GM21619 (cell line): Measurements from ENCODE around the gene MRAS.

ENCODE experiments used
- ATAC-seq: cut with Tn5 transposase; IDR thresholded peaks from one replicate; pipeline ENCODE4 v1.9.1; 2021; ENCODE audit not compliant: unreplicated experiment

The MRAS gene

DNA sequence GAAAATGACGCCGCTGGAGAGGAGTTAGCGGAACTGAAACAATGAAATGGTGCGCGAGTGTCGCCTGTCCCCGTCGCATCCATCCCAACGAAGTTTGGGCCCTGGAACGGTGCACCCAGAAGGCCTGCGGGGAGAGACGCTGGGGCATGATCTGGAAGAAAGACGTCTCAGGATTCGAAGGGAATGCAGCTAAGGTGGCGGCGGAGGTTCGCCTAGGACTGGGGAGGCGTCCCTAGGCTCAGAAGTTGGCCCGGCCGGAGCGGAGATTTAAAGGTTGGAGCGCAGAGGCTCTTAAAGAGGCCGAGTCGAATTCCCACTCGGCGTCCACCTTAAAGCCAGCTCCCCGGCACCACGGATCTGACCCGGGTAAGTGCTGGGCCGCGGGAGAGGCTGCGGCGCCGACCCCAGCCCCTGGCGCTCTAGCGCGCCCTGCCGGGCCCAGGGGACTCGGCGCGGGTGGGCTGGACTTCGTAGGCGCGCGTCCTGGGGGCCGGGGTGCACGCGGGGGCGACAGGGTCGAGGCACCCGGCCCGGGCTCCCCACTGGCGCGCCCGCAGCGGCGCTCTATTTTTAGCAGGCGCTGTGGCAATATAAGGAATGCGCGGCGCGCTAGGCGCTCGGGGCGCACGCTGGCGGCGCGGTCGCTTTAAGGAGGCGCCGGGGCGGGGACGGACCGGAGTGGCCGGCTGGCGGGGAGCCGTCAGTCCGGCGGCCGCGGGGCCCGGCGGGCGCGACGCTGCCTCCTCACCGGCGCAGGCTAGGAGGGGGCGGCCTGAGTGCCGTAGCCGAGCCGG lies at the start of gene MRAS:
Gene MRAS (plus strand): TSS at position 620 of the 794 bp plus-strand sequence. CDS start 24,305 bp downstream, outside the sequence.
- no peak for ATAC-seq

DNA sequence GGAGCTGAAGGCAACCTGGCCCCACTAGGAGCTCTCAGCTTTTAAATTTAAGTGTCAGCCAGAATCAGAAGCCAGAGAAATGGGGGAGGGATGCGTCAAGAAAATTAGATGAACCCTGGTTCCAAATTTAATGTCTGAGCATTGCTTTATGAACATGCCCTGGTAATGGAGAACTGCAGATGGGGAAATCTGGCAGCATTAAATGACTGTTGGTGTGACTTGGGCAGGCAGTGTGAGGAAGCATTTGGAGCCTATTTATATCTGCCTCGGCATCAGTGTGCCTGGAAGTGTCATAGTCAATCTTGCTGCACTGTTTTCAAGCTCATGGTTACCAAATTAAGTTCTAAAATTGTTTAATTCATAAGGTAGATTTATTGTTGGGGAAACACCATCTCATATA lies 47.7 kb upstream of the MRAS start:
- ATAC-seq = no peak

DNA sequence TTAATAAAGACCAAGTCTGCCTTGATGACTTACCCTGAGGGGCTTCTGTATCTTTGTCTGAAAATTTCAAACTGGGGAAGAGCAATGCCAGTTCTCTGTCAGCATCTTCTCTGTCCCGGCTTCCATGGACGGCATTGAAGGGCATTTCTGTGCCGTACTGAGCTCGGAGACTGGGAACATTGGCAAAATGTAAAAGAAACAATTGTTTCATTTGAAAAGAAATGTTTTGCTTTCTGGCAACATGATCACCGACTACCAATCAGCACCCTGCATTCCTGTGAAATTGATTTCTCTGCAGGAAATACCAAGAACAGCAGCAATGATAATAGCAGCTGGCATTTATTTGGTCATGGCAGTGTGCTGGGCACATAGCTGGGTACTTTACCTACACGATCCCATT lies 44.9 kb upstream of the MRAS start:
- no peak for ATAC-seq

- no peak for ATAC-seq
Observed at GRCh38 chr3:138307899-138308298, 40.5 kb upstream of the MRAS start.

GRCh38 chr3:138308783-138309182 lies 39.6 kb upstream of the MRAS start:
- ATAC-seq = no peak

- ATAC-seq = no peak
Observed at GRCh38 chr3:138310494-138310893, 37.9 kb upstream of the MRAS start.

DNA sequence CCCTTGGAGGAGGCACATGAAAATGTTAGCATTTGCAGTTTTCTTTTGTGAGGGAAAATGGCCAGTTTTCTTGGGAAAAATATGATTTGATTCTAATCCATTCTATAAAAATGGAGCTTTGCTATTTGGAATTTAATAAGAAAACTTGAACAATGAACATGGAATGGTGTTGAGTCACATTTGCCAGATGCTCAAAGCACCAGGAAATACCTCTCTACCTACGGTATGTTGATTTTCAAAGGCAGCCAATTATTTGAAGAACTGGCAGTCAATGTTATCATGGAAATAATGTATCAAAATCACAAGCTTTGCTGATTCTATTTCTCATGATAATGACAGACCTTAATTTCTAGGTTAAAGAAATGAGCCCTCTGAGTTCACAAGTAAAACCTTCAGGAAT lies 33.6 kb upstream of the MRAS start:
- ATAC-seq = no peak

DNA sequence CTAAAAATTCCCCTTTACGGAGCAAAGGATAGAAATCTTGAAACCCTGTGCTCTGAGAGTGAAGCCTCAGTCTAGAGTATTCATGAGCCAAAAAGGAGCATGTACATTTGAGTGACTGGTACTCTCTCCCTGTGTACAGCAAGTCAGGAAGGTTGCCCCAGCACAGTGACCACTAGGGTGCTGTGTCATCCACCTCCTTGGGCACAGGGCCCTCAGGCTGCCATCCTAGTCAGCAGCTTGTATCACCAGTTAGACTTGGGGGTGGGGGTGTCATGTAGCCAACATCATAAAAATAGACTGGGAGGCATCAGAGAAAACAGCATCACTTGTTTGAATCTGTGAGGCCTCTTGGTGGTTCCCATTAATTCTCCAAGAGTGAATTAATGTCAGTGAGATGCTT lies 30.7 kb upstream of the MRAS start:
- ATAC-seq = no peak

- no peak for ATAC-seq
Observed at GRCh38 chr3:138323971-138324370, 24.4 kb upstream of the MRAS start.

- ATAC-seq = no peak
Observed at GRCh38 chr3:138325990-138326389, 22.4 kb upstream of the MRAS start.

DNA sequence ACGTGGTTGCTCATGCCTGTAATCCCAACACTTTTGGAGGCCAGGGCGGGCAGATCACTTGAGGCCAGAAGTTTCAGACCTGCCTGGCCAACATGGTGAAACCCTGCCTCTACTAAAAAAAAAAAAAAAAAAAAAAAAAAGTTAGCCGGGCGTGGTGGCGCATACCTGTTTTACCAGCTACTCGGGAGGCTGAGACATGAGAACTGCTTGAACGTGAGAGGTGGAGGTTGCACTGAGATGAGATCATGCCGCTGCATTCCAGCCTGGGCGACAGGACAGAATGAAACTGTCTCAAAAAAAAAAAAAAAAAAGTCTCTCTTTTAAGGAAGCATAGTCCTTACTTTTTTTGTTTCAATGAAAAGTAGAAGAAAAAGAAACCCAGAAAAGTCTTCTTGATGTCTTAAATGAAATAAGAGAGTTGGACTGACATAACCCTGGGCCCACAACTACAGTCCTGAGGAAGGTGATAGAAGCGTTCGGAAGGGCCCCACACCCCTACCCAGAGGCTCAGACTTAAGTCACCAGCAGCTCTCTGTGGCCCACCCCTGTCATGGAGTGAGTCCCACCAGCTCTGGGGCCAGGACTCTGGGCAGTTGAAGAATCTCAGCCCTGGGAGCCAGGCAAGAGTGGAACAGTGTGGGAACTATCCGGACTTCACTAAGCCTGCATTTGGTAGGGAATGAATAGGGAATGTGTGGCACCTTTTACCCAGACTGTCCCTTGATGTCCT lies 21.3 kb upstream of the MRAS start:
- no peak for ATAC-seq

DNA sequence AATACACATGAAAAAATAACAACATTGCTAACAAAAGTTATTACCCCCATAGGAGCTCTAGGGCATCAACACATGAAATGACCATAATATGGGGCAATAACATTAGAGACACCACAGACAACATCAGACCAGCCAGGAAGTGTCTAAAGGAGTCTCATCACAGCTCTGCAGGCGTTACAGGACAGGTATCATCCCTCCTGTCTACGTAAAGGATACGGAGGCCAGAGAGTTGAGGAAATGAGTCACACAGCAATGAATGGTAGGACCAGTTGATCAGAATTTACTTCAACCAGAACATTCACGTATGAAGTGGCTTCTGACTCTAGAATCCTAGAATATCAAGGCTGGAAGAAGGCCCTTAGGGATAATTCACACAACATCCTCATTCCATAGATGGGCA lies 20.5 kb upstream of the MRAS start:
- ATAC-seq = no peak

DNA sequence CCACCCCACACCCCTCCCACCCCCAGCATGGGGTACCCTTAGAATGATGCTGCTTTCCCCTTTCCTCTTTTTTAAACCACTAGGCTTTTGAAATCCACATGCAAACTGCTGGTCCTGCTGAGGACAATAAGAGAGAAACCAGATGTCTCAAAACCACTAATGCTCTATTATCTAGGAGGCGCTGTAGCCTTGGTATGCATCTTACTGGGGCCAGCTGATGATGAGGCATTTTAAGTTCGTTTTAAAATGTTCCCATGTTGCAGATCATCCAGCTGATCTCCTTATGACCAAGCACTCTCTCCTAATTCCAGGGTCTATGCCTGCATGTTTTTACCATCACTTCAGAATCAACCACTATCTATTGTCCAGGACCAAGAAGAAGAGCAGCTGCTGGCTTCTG lies 20.0 kb upstream of the MRAS start:
- ATAC-seq = no peak

DNA sequence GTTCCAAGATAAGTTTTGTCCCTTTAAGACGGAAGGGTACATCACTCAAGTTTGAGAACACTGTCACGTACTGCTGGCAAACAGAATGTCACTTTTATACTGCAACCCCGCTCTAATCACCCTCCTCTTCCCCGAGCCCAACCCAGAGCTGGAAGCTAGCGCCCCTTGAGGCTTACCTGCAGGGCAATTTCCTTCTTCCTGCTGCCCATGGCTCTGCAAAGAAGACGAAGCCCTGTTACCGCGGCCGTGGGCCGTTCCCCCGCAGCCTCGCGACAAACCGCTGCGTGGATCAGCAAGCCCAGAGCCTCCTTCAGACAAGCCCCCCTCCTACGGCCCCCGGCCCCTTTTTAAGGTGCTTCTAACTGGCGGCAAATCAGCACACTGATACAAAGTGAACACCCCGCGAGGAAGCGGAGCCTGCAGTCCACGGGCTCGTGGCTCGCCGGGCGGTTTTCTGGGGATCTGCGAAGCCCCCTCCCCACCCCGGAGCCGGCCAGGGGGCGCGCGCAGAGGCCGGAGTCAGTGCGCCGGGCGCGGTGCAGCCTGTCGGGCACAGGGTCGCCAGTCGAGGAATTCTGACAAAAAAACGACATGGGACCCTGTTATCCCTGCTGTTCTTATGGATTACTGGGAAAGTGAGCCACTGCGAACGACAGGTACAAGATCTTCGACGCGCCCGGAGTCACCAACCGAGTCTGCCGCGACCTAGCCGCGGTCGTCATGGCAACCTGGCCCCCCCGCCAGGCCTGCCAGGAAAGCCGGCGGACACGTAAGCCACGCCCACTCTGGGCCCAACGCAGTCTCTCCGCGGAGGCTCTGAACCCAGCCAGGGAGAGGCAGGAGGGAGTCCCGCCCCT lies 19.0 kb upstream of the MRAS start, which contains the start of gene NME9:
Gene NME9 (minus strand): TSS at position 725 of the 857 bp plus-strand sequence. CDS start 516 bp downstream, at position 209.
- ATAC-seq = peak; percentile 78

GRCh38 chr3:138329984-138330293 lies 18.4 kb upstream of the MRAS start:
- ATAC-seq = no peak

DNA sequence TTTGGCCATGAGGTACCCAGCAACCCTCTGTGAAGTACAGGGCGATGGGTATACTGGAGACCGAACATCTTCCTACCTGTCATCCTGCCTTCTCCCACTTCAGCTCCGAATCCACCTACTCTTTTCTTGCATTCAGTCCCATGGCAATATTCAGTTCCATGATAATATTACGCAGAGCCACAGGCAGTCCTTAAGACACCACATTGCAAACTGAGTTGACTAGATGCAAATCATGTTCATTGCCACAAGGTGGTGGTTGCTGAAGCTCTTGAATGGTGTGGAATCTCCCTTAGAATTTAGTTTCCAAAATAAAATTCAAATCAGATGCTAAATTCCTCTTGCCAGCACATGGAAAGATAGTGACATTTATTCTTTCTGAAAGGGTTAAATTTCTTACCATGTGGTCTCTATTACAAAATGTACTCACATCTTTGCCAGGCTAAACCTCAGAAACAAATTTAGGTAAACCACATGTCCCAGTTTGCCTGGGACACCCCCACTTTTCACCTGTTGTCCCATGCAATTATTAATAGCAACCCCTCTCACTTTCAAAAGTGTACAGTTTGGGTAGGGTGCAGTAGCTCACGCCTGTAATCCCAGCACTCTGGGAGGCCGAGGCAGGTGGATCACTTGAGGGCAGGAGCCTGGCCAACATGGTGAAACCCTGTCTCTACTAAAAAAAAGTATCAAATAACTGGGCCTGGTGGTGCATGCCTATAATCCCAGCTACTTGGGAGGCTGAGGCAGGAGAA lies 17.1 kb upstream of the MRAS start:
- no peak for ATAC-seq

DNA sequence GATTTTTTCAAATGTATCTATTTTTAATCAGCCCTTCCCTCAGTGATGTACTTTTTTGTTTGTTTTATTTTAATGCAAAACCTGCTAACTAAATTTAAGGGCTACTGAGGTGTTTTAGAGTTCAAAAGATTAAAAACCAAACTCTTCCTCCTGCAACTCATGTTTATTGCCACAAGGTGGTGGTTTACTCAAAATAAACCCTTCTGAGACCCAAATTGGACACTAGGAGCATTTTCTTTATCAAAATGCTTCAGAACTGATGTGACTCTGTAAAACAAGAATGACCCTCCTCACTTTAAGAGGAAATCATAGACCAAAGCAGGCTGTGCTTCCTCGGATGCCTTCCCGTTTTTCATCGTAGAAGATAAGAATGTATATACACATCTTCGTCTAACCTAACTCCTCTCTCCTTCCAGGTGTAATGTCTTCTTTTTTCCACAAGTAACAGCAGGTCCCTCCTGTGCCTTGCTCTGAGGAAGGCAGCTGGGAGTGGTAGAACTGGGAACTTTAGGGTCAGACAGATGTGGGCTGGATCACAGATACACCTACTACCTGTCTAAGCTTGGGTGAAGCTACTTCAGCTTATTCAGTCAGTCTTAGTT lies 15.8 kb upstream of the MRAS start:
- no peak for ATAC-seq

GRCh38 chr3:138334608-138335007 lies 13.8 kb upstream of the MRAS start:
- ATAC-seq = no peak

DNA sequence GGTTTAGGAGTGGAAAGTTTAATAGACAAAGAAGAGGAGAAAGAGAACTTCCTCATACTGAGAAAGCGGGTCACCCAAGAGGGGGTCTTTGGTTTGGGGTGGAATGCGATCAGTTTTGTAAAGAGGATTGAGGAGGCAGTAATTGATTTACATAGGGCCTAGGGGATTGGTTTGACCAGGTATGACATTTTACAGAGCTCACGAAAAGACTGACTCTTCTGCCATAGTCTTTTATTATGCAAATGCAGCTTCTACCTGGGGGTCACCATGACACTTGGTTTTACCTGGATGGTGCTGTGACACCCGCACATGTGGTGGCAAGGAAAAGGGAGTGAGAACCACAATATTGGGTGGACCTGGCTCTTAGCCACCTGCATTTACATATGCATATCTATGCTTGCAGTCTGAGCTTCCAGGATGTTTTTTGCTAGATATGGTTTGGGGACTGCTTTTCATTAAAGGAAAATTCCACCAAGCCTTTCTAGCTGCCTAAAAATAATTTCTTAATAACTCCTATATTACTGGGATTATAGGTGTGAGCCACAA lies 11.9 kb upstream of the MRAS start:
- no peak for ATAC-seq

DNA sequence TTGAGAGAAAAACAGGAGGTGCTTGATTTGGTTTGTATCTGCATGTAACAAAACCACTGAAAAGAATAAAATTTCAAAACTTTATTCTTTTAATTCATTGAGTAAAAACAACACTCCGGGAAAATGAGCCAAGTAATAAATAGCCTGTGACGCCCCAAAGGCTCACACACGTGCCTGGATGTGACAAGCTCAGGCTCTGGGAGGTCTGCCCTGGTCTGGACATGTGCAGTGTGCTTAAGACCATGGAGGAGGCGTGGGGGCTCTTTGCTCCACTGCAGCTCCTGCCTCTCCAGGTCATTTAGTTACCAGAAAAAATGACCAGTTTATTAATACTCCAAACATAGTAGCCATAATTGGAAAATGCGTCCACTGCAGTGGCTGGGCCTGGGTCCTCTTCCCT lies 10.1 kb upstream of the MRAS start:
- no peak for ATAC-seq
